ENCODE results near the gene SLC6A2.
"Not testable (repeated sequence)": the region's sequence is repeated elsewhere in the genome, so short reads cannot be mapped to it uniquely, and the experiment has no call there.

SLC6A2 gene

GRCh38 chr16:55711959-55712876 lies 56.4 kb downstream of the SLC6A2 start:
- no peak for DNase-seq (ENCODE audit: low read depth, low spot score)

GRCh38 chr16:55713103-55713502 lies 57.3 kb downstream of the SLC6A2 start:
- DNase-seq (ENCODE audit: low read depth, low spot score), result no peak

DNA sequence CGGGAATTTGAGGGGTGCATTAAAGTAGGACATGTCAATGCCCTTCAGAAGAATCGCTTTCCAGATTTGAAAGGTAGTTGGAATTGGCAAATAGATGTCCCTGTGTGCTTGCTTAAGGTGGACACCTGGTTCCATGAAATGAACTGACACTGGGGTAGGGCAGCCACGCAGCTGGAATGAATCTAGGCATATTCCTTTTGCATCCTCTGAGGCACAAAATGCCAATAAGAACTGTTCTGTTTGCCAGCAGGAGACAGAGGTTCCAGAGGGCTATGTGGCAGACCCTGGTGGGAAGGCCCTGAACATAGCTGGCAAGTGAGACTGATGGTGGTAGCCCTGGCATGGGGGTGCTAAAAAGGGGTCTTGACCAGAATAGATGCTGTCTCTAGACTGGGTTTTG lies 61.5 kb downstream of the SLC6A2 start:
- no peak for DNase-seq (ENCODE audit: low read depth, low spot score)

DNA sequence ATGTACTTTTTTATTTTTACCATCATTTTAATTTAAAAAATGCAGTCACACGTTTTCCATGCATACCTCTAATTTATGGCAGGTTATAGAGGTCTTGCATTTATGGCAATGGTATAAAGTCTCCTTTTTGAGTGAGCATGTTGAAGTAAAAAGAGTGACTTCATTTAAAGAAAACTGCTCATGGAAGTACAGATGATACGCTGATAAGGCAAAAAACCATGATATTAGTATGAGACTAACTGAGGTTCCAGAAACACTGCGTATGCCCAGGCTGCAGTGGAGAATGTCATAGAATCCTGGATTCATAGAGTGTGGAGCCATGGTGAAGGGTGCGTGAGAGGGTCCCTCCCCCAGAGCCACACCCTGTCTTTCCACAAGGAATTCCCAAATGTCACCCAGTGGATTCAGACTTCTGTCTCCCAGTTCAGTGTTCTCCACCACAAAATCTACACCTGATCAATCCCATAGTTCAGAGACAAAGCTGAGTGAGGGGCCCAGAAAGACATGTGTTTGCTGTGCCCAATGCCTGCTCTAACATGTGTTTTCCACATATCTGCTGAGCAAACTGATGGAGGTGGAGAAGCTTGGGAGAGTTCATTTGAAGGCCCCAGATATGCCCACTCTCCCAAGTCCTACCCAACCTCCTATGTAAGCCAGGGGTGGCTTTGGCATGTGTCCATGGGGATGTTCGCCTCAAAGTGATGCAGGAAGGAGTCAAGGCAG lies 69.4 kb downstream of the SLC6A2 start:
- DNase-seq (ENCODE audit: low read depth, low spot score), result no peak

DNA sequence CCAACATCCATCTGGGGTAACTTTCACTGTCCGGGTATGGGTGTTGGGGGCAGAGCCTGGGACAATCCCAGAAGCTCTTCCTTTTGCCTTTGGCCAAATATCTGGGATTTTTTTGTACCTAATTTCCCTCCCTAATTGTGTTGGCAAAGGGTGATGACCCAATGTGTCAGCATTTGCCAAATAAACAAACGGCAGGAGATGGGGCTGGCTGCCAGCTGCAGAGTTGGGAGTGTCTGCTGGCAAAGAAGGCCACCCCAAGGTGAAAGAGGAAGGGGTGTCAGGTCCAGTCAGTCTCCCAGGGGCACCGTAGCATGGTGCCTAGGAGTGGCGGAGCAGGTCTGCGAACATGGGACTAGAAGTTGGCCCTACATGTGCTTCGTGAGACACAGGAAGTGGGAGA lies 73.0 kb downstream of the SLC6A2 start:
- DNase-seq (ENCODE audit: low read depth, low spot score), result no peak

DNA sequence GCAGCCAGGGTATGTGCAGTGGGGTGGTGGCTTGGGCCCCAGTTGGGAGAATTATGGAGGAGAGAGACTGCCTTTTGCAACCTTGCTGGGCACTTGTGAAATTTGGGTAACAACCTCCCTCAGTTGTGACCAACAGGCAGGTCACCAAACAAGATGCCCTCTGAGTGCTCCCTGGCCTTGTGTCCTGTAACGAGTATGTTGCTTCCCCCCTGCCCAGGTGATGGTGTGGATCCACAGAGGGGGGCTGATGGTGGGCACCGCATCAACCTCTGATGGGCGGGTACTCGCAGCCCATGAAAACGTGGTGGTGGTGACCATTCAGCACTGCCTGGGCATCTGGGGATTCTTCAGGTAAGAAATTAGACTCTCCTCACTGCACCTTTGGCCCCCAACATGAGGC lies 74.3 kb downstream of the SLC6A2 start:
- no peak for DNase-seq (ENCODE audit: low read depth, low spot score)

GRCh38 chr16:55732496-55732895 lies 76.7 kb downstream of the SLC6A2 start:
- DNase-seq (ENCODE audit: low read depth, low spot score), result no peak

GRCh38 chr16:55734665-55735064 lies 78.9 kb downstream of the SLC6A2 start:
- DNase-seq (ENCODE audit: low read depth, low spot score), result no peak

- no peak for DNase-seq (ENCODE audit: low read depth, low spot score)
These were observed 79.5 kb downstream of the SLC6A2 start for GRCh38 chr16:55735120-55735781.

DNA sequence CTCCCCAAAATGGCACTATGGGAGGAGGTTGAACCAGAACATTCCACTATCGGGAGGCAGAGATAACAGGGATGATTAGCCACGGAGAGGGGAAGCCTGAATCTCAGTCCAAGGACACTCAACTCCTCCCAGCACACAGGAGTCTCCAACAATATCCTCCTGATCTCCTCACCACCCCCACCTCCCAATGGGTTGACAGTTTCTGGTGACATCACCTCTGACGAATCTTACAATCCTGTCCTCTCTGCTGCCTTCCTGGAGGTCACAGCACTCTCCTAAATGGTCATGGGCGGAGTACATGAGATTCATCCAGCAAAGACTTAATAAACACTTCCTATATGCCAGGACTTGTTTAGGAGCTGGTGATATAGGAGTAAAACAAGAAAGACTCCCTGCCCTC lies 80.9 kb downstream of the SLC6A2 start:
- DNase-seq (ENCODE audit: low read depth, low spot score), result no peak

DNA sequence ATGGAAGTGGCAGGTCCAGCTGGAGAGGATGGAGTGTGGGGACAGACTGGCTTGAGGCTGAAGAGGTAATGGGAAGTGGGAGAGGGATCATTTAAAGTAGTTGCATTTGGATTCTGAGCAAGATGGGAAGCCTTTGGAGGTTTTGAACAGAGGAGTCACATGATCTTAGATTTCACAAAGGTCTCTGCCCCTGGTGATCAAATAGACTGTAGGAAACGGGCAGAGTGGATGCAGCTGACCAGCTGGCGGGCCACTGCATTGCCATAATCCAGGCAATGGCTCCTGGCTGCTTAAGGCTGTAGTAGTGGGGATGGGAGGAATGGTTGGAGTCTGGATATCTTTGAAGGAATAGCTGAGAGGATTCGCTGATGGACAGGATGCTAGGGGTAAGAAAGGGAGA lies 81.5 kb downstream of the SLC6A2 start:
- DNase-seq (ENCODE audit: low read depth, low spot score), result no peak

DNA sequence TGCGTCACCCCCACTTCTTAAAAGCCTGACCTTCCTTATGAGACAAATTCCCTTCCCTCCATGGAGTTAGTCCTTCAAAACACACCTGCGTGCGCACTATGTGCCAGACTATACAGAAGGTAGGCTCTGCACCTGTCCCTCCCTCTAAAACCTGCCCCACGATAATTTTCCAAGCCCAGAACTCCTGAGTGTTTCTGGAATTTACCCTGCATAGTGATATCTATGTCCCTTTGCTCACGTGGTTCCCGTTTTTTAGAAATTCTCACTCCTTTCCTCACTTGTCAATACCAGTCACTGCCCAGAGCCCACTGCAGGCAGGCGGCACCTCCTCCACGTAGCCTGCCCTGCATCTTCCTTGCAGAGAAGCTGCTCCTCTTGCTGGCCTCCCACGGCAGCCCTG lies 82.2 kb downstream of the SLC6A2 start:
- DNase-seq (ENCODE audit: low read depth, low spot score), result no peak

DNA sequence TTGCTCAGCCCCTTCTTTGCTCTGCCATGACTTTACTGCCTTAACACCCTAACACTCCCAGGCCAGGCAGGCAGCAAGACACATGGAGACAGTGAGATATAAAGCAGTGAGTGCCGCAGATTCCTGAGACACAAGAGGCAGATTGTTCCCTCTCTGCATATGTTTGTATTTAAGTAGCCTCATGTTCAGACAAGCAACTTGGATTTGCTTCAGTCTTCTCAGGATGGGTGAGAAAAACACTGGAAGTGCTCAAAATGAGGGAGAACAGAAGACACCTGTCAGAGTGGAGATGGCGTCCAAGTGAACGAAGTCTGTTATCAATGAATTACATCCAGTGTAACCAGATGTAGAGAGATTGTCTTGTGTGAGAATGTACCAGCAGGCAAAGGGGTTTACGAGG lies 90.3 kb downstream of the SLC6A2 start:
- no peak for DNase-seq (ENCODE audit: low read depth, low spot score)

- no peak for DNase-seq (ENCODE audit: low read depth, low spot score)
These were observed 92.0 kb downstream of the SLC6A2 start for GRCh38 chr16:55747785-55748184.

DNA sequence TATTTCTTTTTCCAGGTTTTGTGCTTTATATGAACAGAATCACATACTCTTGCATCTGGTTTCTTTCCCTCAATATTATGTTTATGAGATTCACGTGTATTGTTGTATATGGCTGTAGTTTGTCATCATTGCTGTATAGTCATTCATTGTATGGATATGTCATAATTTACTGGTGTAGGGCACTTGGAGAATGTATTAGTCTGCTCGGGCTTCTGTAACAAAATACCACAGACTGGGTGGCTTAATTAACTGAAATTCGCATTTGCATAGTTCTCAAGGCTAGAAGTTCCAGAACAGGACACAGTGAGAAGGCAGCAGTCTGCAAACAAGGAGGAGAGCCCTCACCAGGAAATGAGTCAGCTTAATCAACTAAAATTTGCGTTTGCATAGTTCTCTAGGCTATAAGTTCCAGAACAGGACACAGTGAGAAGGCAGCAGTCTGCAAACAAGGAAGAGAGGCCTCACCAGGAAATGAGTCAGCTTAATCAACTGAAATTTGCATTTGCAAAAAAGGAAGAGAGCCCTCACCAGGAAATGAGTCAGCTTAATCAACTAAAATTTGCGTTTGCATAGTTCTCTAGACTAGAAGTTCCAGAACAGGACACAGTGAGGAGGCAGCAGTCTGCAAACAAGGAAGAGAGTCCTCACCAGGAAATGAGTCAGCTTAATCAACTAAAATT lies 96.8 kb downstream of the SLC6A2 start:
- not testable (repeated sequence) for DNase-seq (ENCODE audit: low read depth, low spot score)

GRCh38 chr16:55753145-55753631 lies 97.4 kb downstream of the SLC6A2 start:
- DNase-seq (ENCODE audit: low read depth, low spot score), result not testable (repeated sequence)

Data from iPS DF 19.7 (cell line).